ENCODE results near the gene COPG1. TPM values are rescaled to one million over a fixed set of nuclear protein-coding genes. Genes with fewer than 3 reads are reported as not detected.

The COPG1 gene
- total and polyA plus RNA-seq, 10 of the 15 experiments (the other 5 are each of a cell fraction or from before 2014, with no cell fraction given), result 54.8 to 143 (median 91.2) TPM

DNA sequence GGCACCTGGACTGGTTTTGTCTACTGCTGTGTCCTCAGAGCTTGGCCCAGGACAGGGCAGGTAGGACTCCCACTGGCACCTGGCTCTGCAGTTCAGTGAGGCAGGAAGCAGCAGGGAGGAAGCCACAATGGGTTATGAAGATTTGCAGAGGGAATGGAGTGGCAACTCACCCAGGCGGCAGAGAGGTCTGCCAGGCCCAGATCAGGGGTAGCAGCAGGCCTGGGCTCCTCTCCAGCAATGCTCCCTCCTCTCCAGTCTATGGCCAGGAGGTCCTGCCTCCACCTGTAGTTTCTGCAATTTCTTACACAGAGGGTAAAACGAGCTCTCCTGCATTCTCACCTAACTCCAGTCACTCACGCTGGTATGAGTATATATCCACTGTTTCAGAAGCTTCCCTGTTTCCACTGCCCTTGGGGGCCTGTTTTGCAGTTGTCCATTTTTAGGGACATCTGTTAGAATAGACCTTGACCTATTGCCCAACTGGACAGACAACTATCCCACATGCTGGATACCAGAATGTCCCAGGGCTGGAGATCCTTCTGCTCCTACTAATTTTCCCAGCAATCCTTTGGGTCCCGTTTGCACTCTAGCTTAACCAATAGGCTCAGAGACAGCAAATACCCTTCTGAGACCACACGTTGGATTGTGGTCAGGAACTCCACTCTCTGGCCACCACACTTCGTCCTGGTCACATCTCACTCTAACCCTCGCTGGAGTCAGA lies 64.4 kb downstream of the COPG1 start (continued):
- TF ChIP-seq SUZ12 (IDR thresholded peaks at IDR 0.05; ENCODE audit: unreplicated experiment) (no peak), CBX5 (IDR thresholded peaks at IDR 0.05; ENCODE audit: low read depth) (no peak), BACH1 (IDR thresholded peaks at IDR 0.05; ENCODE audit: borderline replicate concordance) (peak; percentile 92), FOXK2 (IDR thresholded peaks at IDR 0.05) (no peak), NFYA (IDR thresholded peaks at IDR 0.05; ENCODE audit: borderline replicate concordance, low read depth, low read length) (no peak), IKZF2 (IDR thresholded peaks at IDR 0.05) (peak; percentile 39 to 44; a peak in 3 of 4 replicates), FOXM1 (IDR thresholded peaks at IDR 0.05; ENCODE audit: low read depth, low read length) (no peak), BCL11A (IDR thresholded peaks at IDR 0.05; ENCODE audit: low read depth, low read length) (peak; percentile 37; the same call in 1 of the 2 replicates), JUNB (IDR thresholded peaks at IDR 0.05) (no peak), CHD2 (IDR thresholded peaks at IDR 0.05; ENCODE audit: borderline replicate concordance, low read depth, low read length) (peak; percentile 38; the same call in 1 of the 2 replicates), HDGF (IDR thresholded peaks at IDR 0.05) (no peak), EP300 (IDR thresholded peaks at IDR 0.05; ENCODE audit: borderline replicate concordance in 1 of 2, control insufficient read depth in 1 of 2, low read depth in 2 of 2, low read length in 2 of 2) (no peak), POLR2A (IDR thresholded peaks at IDR 0.05; ENCODE audit: low read depth, low read length) (peak; percentile 50), RFX5 (IDR thresholded peaks at IDR 0.05; ENCODE audit: low read depth, low read length) (no peak), STAT1 (conservative IDR thresholded peaks at IDR 0.05) (no peak), EED (IDR thresholded peaks at IDR 0.05; ENCODE audit: low read depth) (no peak)
- TF ChIP-seq, protein P1, sequence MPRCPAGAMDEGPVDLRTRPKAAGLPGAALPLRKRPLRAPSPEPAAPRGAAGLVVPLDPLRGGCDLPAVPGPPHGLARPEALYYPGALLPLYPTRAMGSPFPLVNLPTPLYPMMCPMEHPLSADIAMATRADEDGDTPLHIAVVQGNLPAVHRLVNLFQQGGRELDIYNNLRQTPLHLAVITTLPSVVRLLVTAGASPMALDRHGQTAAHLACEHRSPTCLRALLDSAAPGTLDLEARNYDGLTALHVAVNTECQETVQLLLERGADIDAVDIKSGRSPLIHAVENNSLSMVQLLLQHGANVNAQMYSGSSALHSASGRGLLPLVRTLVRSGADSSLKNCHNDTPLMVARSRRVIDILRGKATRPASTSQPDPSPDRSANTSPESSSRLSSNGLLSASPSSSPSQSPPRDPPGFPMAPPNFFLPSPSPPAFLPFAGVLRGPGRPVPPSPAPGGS (IDR thresholded peaks at IDR 0.05; ENCODE audit: borderline replicate concordance, insufficient read depth, low read depth, low read length, poor library complexity, severe bottlenecking), result no peak
- TF ChIP-seq, protein P2, sequence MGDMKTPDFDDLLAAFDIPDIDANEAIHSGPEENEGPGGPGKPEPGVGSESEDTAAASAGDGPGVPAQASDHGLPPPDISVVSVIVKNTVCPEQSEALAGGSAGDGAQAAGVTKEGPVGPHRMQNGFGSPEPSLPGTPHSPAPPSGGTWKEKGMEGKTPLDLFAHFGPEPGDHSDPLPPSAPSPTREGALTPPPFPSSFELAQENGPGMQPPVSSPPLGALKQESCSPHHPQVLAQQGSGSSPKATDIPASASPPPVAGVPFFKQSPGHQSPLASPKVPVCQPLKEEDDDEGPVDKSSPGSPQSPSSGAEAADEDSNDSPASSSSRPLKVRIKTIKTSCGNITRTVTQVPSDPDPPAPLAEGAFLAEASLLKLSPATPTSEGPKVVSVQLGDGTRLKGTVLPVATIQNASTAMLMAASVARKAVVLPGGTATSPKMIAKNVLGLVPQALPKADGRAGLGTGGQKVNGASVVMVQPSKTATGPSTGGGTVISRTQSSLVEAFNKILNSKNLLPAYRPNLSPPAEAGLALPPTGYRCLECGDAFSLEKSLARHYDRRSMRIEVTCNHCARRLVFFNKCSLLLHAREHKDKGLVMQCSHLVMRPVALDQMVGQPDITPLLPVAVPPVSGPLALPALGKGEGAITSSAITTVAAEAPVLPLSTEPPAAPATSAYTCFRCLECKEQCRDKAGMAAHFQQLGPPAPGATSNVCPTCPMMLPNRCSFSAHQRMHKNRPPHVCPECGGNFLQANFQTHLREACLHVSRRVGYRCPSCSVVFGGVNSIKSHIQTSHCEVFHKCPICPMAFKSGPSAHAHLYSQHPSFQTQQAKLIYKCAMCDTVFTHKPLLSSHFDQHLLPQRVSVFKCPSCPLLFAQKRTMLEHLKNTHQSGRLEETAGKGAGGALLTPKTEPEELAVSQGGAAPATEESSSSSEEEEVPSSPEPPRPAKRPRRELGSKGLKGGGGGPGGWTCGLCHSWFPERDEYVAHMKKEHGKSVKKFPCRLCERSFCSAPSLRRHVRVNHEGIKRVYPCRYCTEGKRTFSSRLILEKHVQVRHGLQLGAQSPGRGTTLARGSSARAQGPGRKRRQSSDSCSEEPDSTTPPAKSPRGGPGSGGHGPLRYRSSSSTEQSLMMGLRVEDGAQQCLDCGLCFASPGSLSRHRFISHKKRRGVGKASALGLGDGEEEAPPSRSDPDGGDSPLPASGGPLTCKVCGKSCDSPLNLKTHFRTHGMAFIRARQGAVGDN (IDR thresholded peaks at IDR 0.05), result no peak
- TF ChIP-seq, protein P3, sequence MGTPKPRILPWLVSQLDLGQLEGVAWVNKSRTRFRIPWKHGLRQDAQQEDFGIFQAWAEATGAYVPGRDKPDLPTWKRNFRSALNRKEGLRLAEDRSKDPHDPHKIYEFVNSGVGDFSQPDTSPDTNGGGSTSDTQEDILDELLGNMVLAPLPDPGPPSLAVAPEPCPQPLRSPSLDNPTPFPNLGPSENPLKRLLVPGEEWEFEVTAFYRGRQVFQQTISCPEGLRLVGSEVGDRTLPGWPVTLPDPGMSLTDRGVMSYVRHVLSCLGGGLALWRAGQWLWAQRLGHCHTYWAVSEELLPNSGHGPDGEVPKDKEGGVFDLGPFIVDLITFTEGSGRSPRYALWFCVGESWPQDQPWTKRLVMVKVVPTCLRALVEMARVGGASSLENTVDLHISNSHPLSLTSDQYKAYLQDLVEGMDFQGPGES (IDR thresholded peaks at IDR 0.05), result no peak
- TF ChIP-seq, protein P4, sequence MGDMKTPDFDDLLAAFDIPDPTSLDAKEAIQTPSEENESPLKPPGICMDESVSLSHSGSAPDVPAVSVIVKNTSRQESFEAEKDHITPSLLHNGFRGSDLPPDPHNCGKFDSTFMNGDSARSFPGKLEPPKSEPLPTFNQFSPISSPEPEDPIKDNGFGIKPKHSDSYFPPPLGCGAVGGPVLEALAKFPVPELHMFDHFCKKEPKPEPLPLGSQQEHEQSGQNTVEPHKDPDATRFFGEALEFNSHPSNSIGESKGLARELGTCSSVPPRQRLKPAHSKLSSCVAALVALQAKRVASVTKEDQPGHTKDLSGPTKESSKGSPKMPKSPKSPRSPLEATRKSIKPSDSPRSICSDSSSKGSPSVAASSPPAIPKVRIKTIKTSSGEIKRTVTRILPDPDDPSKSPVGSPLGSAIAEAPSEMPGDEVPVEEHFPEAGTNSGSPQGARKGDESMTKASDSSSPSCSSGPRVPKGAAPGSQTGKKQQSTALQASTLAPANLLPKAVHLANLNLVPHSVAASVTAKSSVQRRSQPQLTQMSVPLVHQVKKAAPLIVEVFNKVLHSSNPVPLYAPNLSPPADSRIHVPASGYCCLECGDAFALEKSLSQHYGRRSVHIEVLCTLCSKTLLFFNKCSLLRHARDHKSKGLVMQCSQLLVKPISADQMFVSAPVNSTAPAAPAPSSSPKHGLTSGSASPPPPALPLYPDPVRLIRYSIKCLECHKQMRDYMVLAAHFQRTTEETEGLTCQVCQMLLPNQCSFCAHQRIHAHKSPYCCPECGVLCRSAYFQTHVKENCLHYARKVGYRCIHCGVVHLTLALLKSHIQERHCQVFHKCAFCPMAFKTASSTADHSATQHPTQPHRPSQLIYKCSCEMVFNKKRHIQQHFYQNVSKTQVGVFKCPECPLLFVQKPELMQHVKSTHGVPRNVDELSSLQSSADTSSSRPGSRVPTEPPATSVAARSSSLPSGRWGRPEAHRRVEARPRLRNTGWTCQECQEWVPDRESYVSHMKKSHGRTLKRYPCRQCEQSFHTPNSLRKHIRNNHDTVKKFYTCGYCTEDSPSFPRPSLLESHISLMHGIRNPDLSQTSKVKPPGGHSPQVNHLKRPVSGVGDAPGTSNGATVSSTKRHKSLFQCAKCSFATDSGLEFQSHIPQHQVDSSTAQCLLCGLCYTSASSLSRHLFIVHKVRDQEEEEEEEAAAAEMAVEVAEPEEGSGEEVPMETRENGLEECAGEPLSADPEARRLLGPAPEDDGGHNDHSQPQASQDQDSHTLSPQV (IDR thresholded peaks at IDR 0.05), result no peak
